ENCODE results near the gene CAPN13.

CAPN13 gene

GRCh38 chr2:30733876-30734520, 73.2 kb downstream of the CAPN13 start:
- no peak overlapping the region for H3K4me2 ChIP-seq (ENCODE audit: low read length)
- no peaks in the 10 kb centered on the region for H3K4me1 ChIP-seq (ENCODE audit: control insufficient read depth, low read length)
- no peaks in the 10 kb centered on the region for H3K9me3 ChIP-seq (ENCODE audit: control insufficient read depth, insufficient read depth, low read length)
- no peaks in the 10 kb centered on the region for H3K79me2 ChIP-seq (ENCODE audit: control insufficient read depth, low read length)
- no peaks in the 10 kb centered on the region for H3K36me3 ChIP-seq (ENCODE audit: control insufficient read depth, low read length)
- H3K27me3 ChIP-seq (ENCODE audit: control insufficient read depth, low read length) = no peaks in the 10 kb centered on the region; the same call in 1 of the 2 replicates
- H4K20me1 ChIP-seq (ENCODE audit: control insufficient read depth, insufficient read depth, low read depth, low read length) = no peaks in the 10 kb centered on the region
- no peak overlapping the region for H3K27ac ChIP-seq (ENCODE audit: low read depth, low read length)
- TF ChIP-seq, protein P1, sequence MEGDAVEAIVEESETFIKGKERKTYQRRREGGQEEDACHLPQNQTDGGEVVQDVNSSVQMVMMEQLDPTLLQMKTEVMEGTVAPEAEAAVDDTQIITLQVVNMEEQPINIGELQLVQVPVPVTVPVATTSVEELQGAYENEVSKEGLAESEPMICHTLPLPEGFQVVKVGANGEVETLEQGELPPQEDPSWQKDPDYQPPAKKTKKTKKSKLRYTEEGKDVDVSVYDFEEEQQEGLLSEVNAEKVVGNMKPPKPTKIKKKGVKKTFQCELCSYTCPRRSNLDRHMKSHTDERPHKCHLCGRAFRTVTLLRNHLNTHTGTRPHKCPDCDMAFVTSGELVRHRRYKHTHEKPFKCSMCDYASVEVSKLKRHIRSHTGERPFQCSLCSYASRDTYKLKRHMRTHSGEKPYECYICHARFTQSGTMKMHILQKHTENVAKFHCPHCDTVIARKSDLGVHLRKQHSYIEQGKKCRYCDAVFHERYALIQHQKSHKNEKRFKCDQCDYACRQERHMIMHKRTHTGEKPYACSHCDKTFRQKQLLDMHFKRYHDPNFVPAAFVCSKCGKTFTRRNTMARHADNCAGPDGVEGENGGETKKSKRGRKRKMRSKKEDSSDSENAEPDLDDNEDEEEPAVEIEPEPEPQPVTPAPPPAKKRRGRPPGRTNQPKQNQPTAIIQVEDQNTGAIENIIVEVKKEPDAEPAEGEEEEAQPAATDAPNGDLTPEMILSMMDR (IDR thresholded peaks at IDR 0.05; ENCODE audit: low read depth, low read length, poor library complexity, severe bottlenecking) = no peak
- TF ChIP-seq EZH2phosphoT487 (IDR thresholded peaks at IDR 0.05; ENCODE audit: borderline replicate concordance, low read length) = no peak
- no peaks in the 10 kb centered on the region for H3K9me2 ChIP-seq (replicated peaks; ENCODE audit: control insufficient read depth, low read length)
- no peak overlapping the region for H3K4me3 ChIP-seq (ENCODE audit: low read length)
- H3F3A ChIP-seq (ENCODE audit: control insufficient read depth, insufficient read depth) = no peaks in the 10 kb centered on the region

DNA sequence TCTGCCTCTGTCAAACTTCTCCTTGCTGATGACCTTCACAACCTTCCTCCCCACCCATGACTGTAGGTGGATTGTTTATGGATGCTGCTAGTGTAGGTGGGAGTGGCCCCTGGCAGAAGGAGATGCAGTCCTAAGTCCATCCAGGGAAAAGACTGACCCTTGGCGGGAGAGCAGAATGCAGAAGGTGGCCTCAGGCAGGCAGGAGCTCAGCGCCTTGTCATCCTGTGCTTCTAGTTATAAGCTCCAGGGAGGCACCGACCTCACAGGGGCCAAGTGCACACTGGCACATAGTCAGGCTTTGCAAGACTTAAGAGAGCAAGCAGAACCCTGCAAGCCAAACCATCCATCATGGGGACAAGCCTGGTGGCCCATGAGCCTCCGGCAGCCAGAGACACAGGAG, 74.4 kb downstream of the CAPN13 start:
- H3K9me2 ChIP-seq (replicated peaks; ENCODE audit: control insufficient read depth, low read length) = no peaks in the 10 kb centered on the region
- no peaks in the 10 kb centered on the region for H3K79me2 ChIP-seq (ENCODE audit: control insufficient read depth, low read length)
- H3K36me3 ChIP-seq (ENCODE audit: control insufficient read depth, low read length) = no peaks in the 10 kb centered on the region
- no peaks in the 10 kb centered on the region for H3F3A ChIP-seq (ENCODE audit: control insufficient read depth, insufficient read depth)
- H3K27ac ChIP-seq (ENCODE audit: low read depth, low read length) = no peak overlapping the region
- H3K27me3 ChIP-seq (ENCODE audit: control insufficient read depth, low read length) = no peaks in the 10 kb centered on the region; the same call in 1 of the 2 replicates
- H3K9me3 ChIP-seq (ENCODE audit: control insufficient read depth, insufficient read depth, low read length) = no peaks in the 10 kb centered on the region
- no peak overlapping the region for H3K4me3 ChIP-seq (ENCODE audit: low read length)
- H4K20me1 ChIP-seq (ENCODE audit: control insufficient read depth, insufficient read depth, low read depth, low read length) = no peaks in the 10 kb centered on the region
- H3K4me1 ChIP-seq (ENCODE audit: control insufficient read depth, low read length) = no peaks in the 10 kb centered on the region
- no peak overlapping the region for H3K4me2 ChIP-seq (ENCODE audit: low read length)
- TF ChIP-seq EZH2phosphoT487 (IDR thresholded peaks at IDR 0.05; ENCODE audit: borderline replicate concordance, low read length) = no peak
- TF ChIP-seq, protein P1 (IDR thresholded peaks at IDR 0.05; ENCODE audit: low read depth, low read length, poor library complexity, severe bottlenecking) = no peak

GRCh38 chr2:30732376-30732775, 74.9 kb downstream of the CAPN13 start:
- Histone ChIP-seq H3K4me2 (ENCODE audit: low read length) (no peak overlapping the region), H4K20me1 (ENCODE audit: control insufficient read depth, insufficient read depth, low read depth, low read length) (no peaks in the 10 kb centered on the region), H3K27me3 (ENCODE audit: control insufficient read depth, low read length) (no peaks in the 10 kb centered on the region; the same call in 1 of the 2 replicates), H3K4me1 (ENCODE audit: control insufficient read depth, low read length) (no peaks in the 10 kb centered on the region), H3K27ac (ENCODE audit: low read depth, low read length) (no peak overlapping the region), H3K9me3 (ENCODE audit: control insufficient read depth, insufficient read depth, low read length) (no peaks in the 10 kb centered on the region), H3K79me2 (ENCODE audit: control insufficient read depth, low read length) (no peaks in the 10 kb centered on the region), H3K9me2 (replicated peaks; ENCODE audit: control insufficient read depth, low read length) (no peaks in the 10 kb centered on the region), H3K4me3 (ENCODE audit: low read length) (no peak overlapping the region), H3F3A (ENCODE audit: control insufficient read depth, insufficient read depth) (no peaks in the 10 kb centered on the region), H3K36me3 (ENCODE audit: control insufficient read depth, low read length) (no peaks in the 10 kb centered on the region)
- TF ChIP-seq EZH2phosphoT487 (IDR thresholded peaks at IDR 0.05; ENCODE audit: borderline replicate concordance, low read length) = no peak
- TF ChIP-seq, protein P1 (IDR thresholded peaks at IDR 0.05; ENCODE audit: low read depth, low read length, poor library complexity, severe bottlenecking) = no peak
